C4-2B (cell line): ENCODE results near the gene KCTD2.
"Not testable (repeated sequence)": the region's sequence is repeated elsewhere in the genome, so short reads cannot be mapped to it uniquely, and the experiment has no call there.

ENCODE experiments used
- H3K27ac ChIP-seq: fragments of 450-650 bp; 2 replicates; pipeline ENCODE4 v1.5.1; 2017
- CTCF ChIP-seq: fragments of 450-650 bp; conservative IDR thresholded peaks from 2 replicates; pipeline ENCODE4 v1.5.1; 2017; ENCODE audit warnings: mild to moderate bottlenecking
- ZFX ChIP-seq: fragments of 450-650 bp; IDR thresholded peaks from 2 replicates; pipeline ENCODE4 v1.6.1; 2017

KCTD2 gene

GRCh38 chr17:75004371-75004770 lies 42.7 kb upstream of the KCTD2 start:
- no peak overlapping the region for H3K27ac ChIP-seq
- no peak for TF ChIP-seq ZFX
- no peak for TF ChIP-seq CTCF

- TF ChIP-seq ZFX: no peak
- TF ChIP-seq CTCF: no peak
- H3K27ac ChIP-seq: no peak overlapping the region
Measured at GRCh38 chr17:75005291-75005690, 41.7 kb upstream of the KCTD2 start.

GRCh38 chr17:75006084-75006483 lies 40.9 kb upstream of the KCTD2 start:
- H3K27ac ChIP-seq: not testable (repeated sequence)

GRCh38 chr17:75006653-75007052 lies 40.4 kb upstream of the KCTD2 start:
- H3K27ac ChIP-seq: no peak overlapping the region
- no peak for TF ChIP-seq ZFX
- no peak for TF ChIP-seq CTCF

GRCh38 chr17:75008373-75008772 lies 38.7 kb upstream of the KCTD2 start:
- peak overlapping the region; percentile 99 for H3K27ac ChIP-seq
- TF ChIP-seq CTCF (no peak), ZFX (no peak)

- H3K27ac ChIP-seq: peak overlapping the region; percentile 99
- TF ChIP-seq ZFX (no peak), CTCF (no peak)
Measured at GRCh38 chr17:75009139-75009724, 37.8 kb upstream of the KCTD2 start.

GRCh38 chr17:75010683-75011400 lies 36.2 kb upstream of the KCTD2 start:
- peak overlapping the region; percentile 99 for H3K27ac ChIP-seq
- TF ChIP-seq CTCF (no peak), ZFX (no peak)
